WTC11 (cell line): ENCODE data around the gene ZNF584. TPM values are rescaled to one million over a fixed set of nuclear protein-coding genes. Genes with fewer than 3 reads are reported as not detected.

Experiments used
- ATAC-seq: fragments of 200-7000 bp; cut with Tn5 transposase; 2 replicates; pipeline ENCODE4 v1.10.0; 2021; ENCODE audit warnings: mild to moderate bottlenecking, moderate library complexity
- CTCF ChIA-PET: fragments of 300-600 bp; sonication (Branson Sonifier 250); formaldehyde crosslinking; loops from one replicate; lab custom pipeline; 2021; ENCODE audit warnings: antibody characterized with exemption; lab: Charles Lee
- POLR2A ChIA-PET: fragments of 350-600 bp; sonication (Branson Sonifier 250); formaldehyde crosslinking; loops from one replicate; lab custom pipeline; 2021; ENCODE audit warnings: antibody characterized with exemption; lab: Charles Lee
- DNase-seq: peaks from one replicate; pipeline ENCODE4 v3.0.0; 2021; ENCODE audit warnings: low spot score
- H3K27ac Mint-ChIP-seq: 2 replicates; pipeline ENCODE4 v1.8.0; 2021; ENCODE audit warnings: mixed read lengths
- H3K27me3 Mint-ChIP-seq: 2 replicates; pipeline ENCODE4 v1.8.0; 2021; ENCODE audit warnings: low read depth, mild to moderate bottlenecking, moderate library complexity, mixed read lengths
- H3K36me3 Mint-ChIP-seq: 2 replicates; pipeline ENCODE4 v1.8.0; 2021; ENCODE audit warnings: mixed read lengths
- H3K4me1 Mint-ChIP-seq: 2 replicates; pipeline ENCODE4 v1.8.0; 2022; ENCODE audit warnings: mixed read lengths
- H3K4me3 Mint-ChIP-seq: 2 replicates; pipeline ENCODE4 v1.8.0; 2021; ENCODE audit warnings: mild to moderate bottlenecking, moderate library complexity, mixed read lengths
- H3K9me3 Mint-ChIP-seq: 2 replicates; pipeline ENCODE4 v1.8.0; 2021; ENCODE audit warnings: mixed read lengths
- ATF1 ChIP-seq: sonication (generic); formaldehyde crosslinking; IDR thresholded peaks from 2 replicates; pipeline ENCODE4 v1.8.1; 2023; ENCODE audit warnings: mild to moderate bottlenecking, moderate library complexity, missing genetic modification reagents
- CREB1 ChIP-seq: sonication (generic); formaldehyde crosslinking; IDR thresholded peaks from 2 replicates; pipeline ENCODE4 v1.8.0; 2023; ENCODE audit warnings: mild to moderate bottlenecking, missing genetic modification reagents
- E2F4 ChIP-seq: sonication (generic); formaldehyde crosslinking; IDR thresholded peaks from 2 replicates; pipeline ENCODE4 v1.8.1; 2022; ENCODE audit warnings: low read depth, mild to moderate bottlenecking, moderate library complexity, missing genetic modification reagents, borderline replicate concordance
- ELF4 ChIP-seq: sonication (generic); formaldehyde crosslinking; IDR thresholded peaks from 2 replicates; pipeline ENCODE4 v1.8.1; 2022; ENCODE audit warnings: low read depth, mild to moderate bottlenecking, moderate library complexity, missing genetic modification reagents
- ERG ChIP-seq: fragments of 250-450 bp; sonication (Bioruptor Pico); IDR thresholded peaks from 2 replicates; pipeline ENCODE4 v1.8.0; 2021; ENCODE audit warnings: mild to moderate bottlenecking
- FOXP1 ChIP-seq: sonication (generic); formaldehyde crosslinking; IDR thresholded peaks from 2 replicates; pipeline ENCODE4 v1.8.0; 2022; ENCODE audit warnings: missing genetic modification reagents, mild to moderate bottlenecking, moderate library complexity, borderline replicate concordance
- IRF2 ChIP-seq: sonication (generic); formaldehyde crosslinking; IDR thresholded peaks from 2 replicates; pipeline ENCODE4 v1.8.0; 2022; ENCODE audit warnings: low read depth, missing genetic modification reagents, borderline replicate concordance
- JAZF1 ChIP-seq: fragments of 250-450 bp; sonication (Bioruptor Pico); IDR thresholded peaks from 2 replicates; pipeline ENCODE4 v1.9.0; 2021; ENCODE audit warnings: moderate library complexity, mild to moderate bottlenecking, inconsistent platforms
- JUN ChIP-seq: sonication (generic); formaldehyde crosslinking; IDR thresholded peaks from 2 replicates; pipeline ENCODE4 v1.8.0; 2023; ENCODE audit warnings: mild to moderate bottlenecking, missing genetic modification reagents
- MXD4 ChIP-seq: fragments of 250-450 bp; sonication (Bioruptor Pico); IDR thresholded peaks from 2 replicates; pipeline ENCODE4 v1.8.0; 2021; ENCODE audit warnings: mild to moderate bottlenecking, moderate library complexity, borderline replicate concordance
- NR1H2 ChIP-seq: sonication (generic); formaldehyde crosslinking; IDR thresholded peaks from 2 replicates; pipeline ENCODE4 v1.9.0; 2021; ENCODE audit warnings: mild to moderate bottlenecking, moderate library complexity, missing genetic modification reagents
- OVOL2 ChIP-seq: fragments of 250-450 bp; sonication (Bioruptor Pico); IDR thresholded peaks from 2 replicates; pipeline ENCODE4 v1.9.0; 2021; ENCODE audit warnings: mild to moderate bottlenecking, borderline replicate concordance
- RELA ChIP-seq: sonication (generic); formaldehyde crosslinking; IDR thresholded peaks from 2 replicates; pipeline ENCODE4 v1.8.1; 2022; ENCODE audit warnings: missing genetic modification reagents, mild to moderate bottlenecking, borderline replicate concordance
- SP1 ChIP-seq: sonication (generic); formaldehyde crosslinking; conservative IDR thresholded peaks from 2 replicates; pipeline ENCODE4 v1.8.1; 2022; ENCODE audit warnings: missing genetic modification reagents
- ZBTB21 ChIP-seq: sonication (generic); formaldehyde crosslinking; IDR thresholded peaks from 2 replicates; pipeline ENCODE4 v1.8.1; 2023; ENCODE audit warnings: mild to moderate bottlenecking, missing genetic modification reagents, borderline replicate concordance
- ZNF263 ChIP-seq: sonication (generic); formaldehyde crosslinking; IDR thresholded peaks from 2 replicates; pipeline ENCODE4 v1.8.1; 2022; ENCODE audit warnings: low read depth, mild to moderate bottlenecking, moderate library complexity, missing genetic modification reagents
- ZNF396 ChIP-seq: fragments of 250-450 bp; sonication (Bioruptor Pico); IDR thresholded peaks from 2 replicates; pipeline ENCODE4 v1.8.0; 2021; ENCODE audit warnings: mild to moderate bottlenecking, moderate library complexity, borderline replicate concordance
- total RNA-seq: library from RNA; stranded (reverse); gene quantifications from 3 replicates; pipeline ENCODE4 v1.2.3, GENCODE V29; 2021
- TF ChIP-seq, protein P1 (sequence below): fragments of 250-450 bp; sonication (Bioruptor Pico); IDR thresholded peaks from 2 replicates; pipeline ENCODE4 v1.9.0; 2021; ENCODE audit warnings: moderate library complexity, mild to moderate bottlenecking, inconsistent platforms, borderline replicate concordance
- TF ChIP-seq, protein P2 (sequence below): sonication (generic); formaldehyde crosslinking; IDR thresholded peaks from 2 replicates; pipeline ENCODE4 v1.8.1; 2023; ENCODE audit warnings: mild to moderate bottlenecking, missing genetic modification reagents, moderate library complexity

ZNF584 gene
- total RNA-seq, 1 experiment from 2014 or later = 6.8 TPM

DNA sequence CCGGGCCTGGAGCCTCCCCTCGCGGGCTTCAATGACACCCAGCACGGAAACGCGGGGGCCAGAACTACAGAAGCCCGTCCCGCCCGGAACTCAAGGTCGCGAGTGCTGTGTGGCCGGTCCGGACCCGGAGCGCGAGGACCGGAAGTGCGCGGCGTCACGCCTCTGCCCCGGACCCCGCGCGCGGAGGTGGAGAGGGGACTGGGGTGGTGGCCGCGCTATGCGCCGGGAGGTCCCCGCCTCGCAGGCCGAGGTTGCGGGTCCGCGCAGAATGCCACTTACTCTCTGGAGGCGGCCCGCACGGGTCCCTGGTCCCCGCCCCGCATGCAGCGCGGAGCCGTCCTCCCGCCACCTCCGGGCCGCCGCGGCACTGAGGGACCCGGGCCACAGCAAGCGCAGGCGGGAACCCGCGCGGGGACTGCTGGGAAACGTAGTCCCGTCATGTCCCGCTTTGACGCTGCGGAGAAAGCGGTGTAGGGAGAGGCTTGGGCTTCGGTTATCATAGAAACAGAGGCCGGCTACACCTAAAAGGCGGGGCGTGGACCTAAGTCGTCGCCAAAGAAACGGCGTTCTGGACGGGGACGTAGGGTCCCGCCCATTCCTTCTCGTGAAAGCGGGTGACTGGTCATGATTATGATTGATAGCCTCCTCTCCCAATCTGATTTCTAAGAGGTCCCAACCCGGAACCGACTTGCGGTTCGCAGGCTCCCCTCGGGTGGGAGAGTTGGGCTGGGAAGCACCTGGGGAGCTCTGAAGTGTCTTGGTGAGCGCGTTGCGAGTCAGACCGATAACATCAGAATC, 27.6 kb upstream of the ZNF584 start, which contains the start of gene ZNF837 (continued):
- TF ChIP-seq ERG (CRISPR knock-in tag) = 0 out of 2 replicates have a peak, but pooled peaks have one; percentile 58
- 0 out of 2 replicates have a peak, but pooled peaks have one; percentile 67 for TF ChIP-seq IRF2 (CRISPR knock-in tag)
- TF ChIP-seq, protein P1, sequence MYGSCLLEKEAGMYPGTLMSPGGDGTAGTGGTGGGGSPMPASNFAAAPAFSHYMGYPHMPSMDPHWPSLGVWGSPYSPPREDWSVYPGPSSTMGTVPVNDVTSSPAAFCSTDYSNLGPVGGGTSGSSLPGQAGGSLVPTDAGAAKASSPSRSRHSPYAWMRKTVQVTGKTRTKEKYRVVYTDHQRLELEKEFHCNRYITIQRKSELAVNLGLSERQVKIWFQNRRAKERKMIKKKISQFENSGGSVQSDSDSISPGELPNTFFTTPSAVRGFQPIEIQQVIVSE (CRISPR knock-in tag) = no peak
- no peak for TF ChIP-seq ZNF396 (CRISPR knock-in tag)
- no peak for TF ChIP-seq OVOL2 (CRISPR knock-in tag)
- peak; percentile 82 for TF ChIP-seq SP1 (CRISPR knock-in tag)
- TF ChIP-seq ZNF263 (CRISPR knock-in tag) = peak; percentile 53; the same call in 1 of the 2 replicates
- TF ChIP-seq, protein P2, sequence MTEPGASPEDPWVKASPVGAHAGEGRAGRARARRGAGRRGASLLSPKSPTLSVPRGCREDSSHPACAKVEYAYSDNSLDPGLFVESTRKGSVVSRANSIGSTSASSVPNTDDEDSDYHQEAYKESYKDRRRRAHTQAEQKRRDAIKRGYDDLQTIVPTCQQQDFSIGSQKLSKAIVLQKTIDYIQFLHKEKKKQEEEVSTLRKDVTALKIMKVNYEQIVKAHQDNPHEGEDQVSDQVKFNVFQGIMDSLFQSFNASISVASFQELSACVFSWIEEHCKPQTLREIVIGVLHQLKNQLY (CRISPR knock-in tag) = 0 out of 2 replicates have a peak, but pooled peaks have one; percentile 68
- TF ChIP-seq NR1H2 (CRISPR knock-in tag) = no peak
- peak; percentile 85 for TF ChIP-seq ATF1 (CRISPR knock-in tag)
- peak; percentile 85; the same call in 1 of the 2 replicates for TF ChIP-seq ELF4 (CRISPR knock-in tag)
- no peak for TF ChIP-seq JAZF1 (CRISPR knock-in tag)
- no peak; the same call in 1 of the 2 replicates for TF ChIP-seq ZBTB21 (CRISPR knock-in tag)
- peak; percentile 76 for TF ChIP-seq E2F4 (CRISPR knock-in tag)
- no peak for TF ChIP-seq RELA
- peak; percentile 87 for TF ChIP-seq FOXP1
- TF ChIP-seq CREB1 (CRISPR knock-in tag) = no peak
- peak; percentile 76; the same call in 1 of the 2 replicates for TF ChIP-seq JUN (CRISPR knock-in tag)

DNA sequence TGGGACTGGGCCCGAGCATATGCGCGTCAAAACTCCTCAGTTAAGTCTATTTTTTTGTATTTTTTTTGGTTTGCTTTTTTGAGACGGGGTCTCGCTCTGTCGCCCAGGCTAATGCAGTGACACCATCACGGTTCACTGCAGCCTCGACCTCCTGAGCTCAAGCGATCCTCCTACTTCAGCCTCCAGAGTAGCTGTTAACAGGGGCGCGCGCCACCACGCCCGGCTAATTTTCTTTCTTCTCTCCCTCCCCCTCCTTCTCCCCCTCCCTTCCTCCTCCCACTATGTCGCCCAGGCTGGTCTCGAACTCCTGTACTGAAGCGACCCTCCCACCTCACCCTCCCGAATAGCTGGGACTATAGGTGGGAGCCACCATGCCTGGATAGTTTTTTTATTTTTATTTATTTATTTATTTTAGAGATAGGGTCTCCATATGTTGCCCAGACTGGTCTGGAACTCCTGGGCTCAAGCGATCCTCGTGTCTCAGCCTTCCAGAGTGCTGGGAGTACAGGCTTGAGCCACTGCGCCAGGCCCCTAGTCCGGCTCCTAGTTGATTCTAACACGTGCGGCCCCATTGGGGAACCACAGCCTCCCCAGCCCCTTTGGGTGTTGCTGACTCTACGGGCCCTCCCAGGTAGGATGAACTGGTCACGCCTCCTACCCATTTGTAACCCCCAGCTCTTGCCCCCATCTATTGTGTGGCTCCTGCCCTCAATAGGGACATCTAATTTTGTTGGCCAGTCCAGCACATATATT, 26.8 kb upstream of the ZNF584 start:
- no peaks in the 10 kb centered on the region for H3K36me3 Mint-ChIP-seq
- no peak for ATAC-seq
- peak overlapping the region; percentile 45; the same call in 1 of the 2 replicates for H3K27ac Mint-ChIP-seq
- no peak for DNase-seq
- ChIA-PET CTCF (interaction anchor here (1.3 kb wide), 1 partner anchor 55 kb away, joined by 4 read pairs; the partner anchor contains the start of gene ZSCAN22), POLR2A (interaction anchor here (0.7 kb wide), 1 partner anchor 18 kb away, joined by 3 read pairs; no protein-coding TSS in a partner anchor)
- TF ChIP-seq MXD4 (CRISPR knock-in tag) = no peak
- peak overlapping the region; percentile 85 for H3K4me3 Mint-ChIP-seq
- H3K27me3 Mint-ChIP-seq = no peaks in the 10 kb centered on the region
- H3K4me1 Mint-ChIP-seq = peaks cover 13% of the 10 kb centered on the region
- no peaks in the 10 kb centered on the region for H3K9me3 Mint-ChIP-seq
